NCI-H2227 treated with DMSO at 0.1 percent for 48 hours (cell line): ENCODE data around the gene MGLL.

Experiments
- DNase-seq: peaks from one replicate; lab custom pipeline; 2025; lab: John Stamatoyannopoulos, UW

The MGLL gene

DNA sequence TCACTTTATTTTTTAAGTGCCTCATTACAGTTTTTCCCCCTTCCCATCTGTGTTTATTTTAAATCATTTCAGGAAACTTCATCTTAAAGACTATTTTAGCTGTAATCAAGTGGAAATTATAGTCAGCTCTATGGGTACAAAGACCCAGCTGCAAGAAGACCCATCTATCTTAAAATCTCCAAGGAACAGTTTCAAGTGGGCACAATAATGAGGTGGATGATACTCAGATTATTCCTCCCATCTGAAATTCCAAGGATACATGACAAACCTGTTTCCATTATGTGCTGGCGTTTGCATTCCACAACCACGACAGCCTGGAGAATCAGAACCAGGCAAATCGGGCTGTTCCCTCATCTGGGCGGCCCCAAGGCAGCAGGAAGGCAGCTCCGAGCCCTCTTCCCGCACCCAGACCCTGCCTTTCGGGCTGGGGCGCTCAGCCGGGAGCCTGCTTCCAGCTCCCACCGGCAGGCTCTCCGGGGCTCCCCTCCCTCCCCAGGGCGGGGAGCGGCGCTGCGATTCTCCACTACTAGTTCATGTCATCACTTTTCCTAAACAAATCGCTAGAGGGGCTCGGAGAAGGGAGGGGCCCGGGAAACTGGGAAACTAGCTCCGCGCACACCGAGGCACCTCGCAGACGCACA, at the start of gene MGLL:
TSS of gene MGLL (minus strand) at position 475 of the 641 bp plus-strand sequence. CDS start at position 278, 197 bp downstream.
- DNase-seq: no peak

DNA sequence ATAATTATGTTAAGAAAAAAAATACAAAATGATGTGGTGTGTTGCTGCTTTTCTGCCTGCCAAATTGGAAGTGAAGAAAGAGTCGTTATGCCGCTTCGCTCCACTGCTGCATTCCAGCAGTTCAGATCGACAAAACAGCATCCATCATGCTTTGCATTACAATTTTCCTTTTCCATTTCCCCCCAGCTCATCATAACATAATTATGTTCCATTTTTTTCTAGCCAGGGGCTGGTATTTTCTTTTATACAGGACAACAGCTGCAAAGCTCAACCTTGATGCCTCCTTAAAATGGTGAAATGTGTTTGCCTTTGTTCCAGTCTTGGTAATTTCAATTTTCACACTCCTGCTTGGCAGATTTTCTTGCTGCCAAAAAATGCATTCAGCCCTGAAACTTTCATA, 47.8 kb upstream of the MGLL start:
- peak; percentile 26 for DNase-seq

DNA sequence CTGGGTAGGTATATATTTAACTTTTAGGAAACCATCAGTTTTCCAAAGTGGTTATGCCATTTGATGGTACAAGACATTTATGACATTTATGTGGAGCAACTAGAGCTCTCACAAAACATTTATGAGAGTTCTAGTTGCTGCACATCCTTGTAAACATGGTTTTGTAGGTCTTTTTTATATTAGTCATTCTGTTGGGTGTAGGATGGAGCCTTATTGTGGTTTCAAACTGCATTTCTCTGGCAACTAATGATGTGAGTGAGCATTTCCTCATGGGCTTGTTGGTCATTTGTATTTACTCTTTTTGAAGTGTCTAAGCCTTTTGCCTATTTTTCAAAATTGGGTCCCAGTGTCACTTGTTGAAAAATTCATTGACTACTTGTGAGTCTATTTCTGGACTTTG, 45.7 kb upstream of the MGLL start:
- no peak for DNase-seq

DNA sequence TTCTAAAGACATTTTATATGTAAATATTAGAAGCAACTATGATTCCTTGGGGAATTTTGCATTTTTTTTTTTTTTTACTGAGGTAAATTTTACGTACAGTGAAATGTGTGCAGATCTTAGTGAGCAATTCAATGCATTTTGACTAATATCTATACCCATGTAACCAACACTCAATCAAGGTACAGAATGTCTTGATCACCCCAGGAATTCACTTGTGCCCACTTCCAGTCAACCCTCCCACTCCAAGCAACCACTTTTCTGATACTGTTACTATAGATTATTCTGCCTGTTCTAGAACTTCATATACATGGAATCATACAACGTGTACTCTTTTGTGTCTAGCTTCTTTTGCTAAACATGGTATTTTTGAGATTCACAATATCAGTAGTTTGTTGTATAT, 45.1 kb upstream of the MGLL start:
- DNase-seq: no peak

DNA sequence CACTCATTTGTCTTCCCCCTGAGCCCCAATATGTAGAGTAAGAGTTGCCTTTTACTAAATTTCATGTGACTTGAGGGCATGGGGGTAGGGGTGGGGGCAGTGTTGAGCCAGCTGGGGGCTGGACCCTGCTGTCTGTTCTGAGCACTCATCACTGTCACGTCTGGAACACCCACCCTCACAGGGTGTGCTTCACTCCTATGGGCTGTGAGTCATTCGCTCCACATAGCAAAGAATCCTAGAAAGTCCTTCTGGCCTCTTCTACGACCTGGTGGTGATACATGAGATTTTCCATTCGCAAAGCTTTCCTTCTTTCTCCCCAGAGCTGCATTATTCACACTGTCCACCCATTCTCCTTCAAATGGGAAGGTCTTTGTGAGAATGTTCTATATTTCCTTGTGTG, 43.6 kb upstream of the MGLL start:
- DNase-seq: no peak

DNA sequence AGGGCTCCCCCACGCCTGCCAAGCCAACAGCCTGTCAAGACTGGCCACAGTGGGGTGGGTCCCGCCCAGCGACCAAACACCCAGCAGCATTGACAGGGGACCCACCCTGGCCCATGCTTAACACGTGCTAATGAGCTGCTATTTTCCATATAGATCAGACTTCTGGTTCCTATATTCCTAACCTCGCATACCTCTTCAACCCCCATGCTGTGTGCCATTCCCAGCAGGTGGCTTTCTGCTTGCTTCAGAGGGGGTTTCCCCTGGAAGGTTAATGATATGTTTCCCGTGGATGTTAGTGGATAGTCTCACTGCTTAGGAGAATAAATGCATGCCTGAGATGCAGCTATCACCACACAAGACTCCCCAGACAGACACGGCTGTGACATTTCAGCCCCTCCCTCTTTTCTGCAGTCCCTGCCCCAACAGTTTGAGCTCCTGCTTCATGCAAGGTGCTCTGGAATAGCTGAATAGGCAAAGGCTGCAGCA, 37.9 kb upstream of the MGLL start:
- DNase-seq: peak; percentile 64

DNA sequence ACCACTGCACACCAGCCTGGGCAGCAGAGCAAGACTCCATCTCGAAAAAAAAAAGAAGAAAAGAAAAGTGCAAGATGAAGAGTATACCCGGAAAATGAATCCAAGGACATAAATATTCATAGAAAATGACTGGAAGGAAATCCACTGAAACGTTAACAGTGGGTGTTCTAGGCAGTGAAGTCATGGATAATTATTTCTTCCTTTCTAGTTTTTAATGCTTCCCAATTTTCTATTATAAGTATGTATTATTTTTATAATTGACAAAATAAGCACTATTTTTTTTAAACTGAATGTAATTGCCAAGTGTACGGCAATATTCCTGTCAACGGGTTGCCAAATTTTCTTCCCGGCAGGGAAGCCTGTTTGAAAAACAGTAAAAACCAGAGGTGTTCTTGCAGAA, 37.4 kb upstream of the MGLL start:
- DNase-seq: peak; percentile 48

DNA sequence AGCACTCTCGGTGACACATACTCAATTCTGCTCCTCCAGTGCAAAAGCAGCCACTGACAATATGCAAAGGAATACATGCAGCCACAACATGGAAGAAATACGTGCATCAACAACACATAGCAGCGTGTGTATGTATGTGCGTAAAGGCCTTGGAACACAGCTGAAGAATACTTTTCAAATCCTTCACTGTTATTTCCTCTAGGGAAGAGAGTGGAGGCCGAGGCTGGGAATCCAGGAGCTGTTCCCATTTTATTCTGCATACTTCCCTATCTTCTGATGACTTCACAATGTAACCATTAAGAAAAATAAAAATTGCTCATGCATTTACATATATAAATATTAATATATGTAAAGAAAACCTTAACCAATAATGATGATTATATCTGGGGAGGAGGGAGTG, 36.6 kb upstream of the MGLL start:
- no peak for DNase-seq

DNA sequence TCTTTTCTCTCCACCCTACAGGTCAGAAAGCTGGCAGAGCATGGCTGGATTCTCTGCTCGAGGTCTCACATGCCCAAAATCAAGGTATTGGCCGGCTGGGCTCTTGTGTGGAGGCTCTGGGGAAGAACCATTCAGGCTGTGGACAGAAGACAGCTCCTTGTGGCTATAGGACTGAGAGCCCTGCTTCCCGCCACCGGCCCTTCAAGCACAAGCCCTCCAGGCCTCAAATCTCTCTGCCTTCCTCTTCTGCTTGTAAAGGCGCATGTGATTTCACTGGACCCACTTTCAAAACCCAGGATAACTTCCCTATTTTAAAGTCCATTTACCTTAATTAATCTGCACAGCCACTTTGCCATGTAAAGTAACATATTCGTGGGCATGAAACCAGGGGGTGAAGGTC, 36.2 kb upstream of the MGLL start:
- no peak for DNase-seq

DNA sequence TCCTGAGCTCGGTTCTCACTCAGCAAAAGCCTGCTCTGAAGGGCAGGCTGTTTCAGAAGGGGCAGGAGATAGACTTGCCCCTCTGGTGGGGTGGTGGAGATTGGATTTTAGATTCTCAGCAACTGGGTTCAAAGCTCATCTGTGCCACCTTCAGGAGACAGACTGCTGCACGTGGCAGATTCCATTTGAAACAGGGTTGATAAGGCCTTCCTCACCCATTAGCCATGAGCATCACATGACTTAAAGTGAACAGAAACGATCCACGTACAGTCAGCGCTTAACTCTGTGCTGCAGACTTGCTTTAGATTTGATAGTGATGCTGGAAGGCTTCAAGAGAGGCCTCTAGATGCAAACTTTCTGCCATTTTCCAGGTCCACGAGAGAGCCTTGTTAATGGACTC, 35.0 kb upstream of the MGLL start:
- DNase-seq: no peak

DNA sequence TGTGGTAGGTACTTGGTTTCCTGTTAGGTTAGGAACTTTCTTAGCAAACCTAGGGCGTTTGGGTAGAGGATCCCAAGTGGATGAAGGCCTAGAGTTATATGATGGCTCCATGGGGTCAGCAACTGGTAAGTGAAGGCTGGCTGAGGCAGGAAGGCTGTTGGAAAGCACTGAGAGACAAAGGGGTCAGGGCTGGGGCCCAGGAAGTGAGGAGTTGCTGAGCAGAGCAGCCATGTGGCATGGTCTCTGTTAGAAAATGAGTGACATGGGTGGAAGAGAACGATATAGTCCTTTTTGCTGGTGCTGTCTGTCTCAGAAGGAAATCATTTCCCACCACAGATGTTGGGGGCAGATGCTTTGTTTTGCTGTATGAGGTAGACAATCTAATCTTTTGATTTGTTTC, 34.5 kb upstream of the MGLL start:
- DNase-seq: no peak

DNA sequence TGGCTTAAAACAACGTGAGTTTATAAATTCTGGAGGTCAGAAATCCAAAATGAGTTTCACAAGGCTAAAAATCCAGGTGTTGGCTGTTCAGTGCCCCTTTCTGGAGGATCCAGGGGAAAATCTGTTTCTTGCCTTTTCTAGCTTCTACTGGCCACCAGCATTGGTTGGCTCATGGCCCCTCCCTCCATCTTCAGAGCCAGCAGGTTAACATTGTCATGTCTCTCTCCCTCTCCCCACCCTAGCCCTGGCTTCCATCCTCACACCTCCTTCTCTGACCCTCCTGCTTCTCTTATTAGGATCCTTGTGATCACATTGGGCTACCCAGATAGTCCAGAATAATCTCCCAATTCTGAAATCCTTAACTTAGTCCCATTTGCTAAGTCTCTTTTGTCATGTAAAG, 32.9 kb upstream of the MGLL start:
- no peak for DNase-seq

DNA sequence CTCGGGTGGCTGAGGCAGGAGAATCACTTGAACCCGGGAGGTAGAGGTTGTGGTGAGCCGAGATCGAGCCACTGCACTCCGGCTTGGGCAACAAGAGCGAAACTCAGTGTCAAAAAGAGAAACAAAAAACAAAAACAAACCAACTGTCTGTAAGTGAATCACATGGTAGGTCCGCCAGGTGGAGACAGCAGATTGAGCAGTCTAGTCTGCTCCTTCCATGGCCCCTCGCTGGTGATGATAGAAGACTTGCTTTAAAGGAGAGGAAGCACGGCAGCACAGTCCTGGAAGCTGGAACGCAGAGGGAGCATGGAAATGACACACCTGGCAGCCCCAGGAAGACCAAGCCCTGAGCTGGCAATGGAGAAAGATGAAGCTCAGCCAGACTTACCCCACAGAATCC, 31.4 kb upstream of the MGLL start:
- DNase-seq: no peak

DNA sequence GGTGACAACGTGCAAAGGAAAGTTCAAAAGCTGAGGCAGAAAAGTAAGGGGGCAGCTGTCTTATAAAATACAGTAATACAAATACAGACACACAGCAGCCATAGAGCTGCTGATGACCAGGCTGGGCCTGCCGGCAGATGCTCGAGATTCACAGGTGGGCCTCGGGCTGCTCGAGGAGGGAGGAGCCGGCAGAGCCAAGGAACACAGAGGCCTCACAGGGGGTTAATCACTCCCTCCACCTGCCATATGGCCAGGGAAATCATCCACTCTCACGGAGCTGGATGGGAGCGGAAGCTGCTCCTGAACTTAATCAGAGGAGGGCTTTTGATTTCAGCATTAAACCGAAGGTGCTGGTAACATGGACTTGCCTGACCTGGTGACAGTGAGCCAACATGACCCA, 29.6 kb upstream of the MGLL start:
- peak; percentile 12 for DNase-seq

DNA sequence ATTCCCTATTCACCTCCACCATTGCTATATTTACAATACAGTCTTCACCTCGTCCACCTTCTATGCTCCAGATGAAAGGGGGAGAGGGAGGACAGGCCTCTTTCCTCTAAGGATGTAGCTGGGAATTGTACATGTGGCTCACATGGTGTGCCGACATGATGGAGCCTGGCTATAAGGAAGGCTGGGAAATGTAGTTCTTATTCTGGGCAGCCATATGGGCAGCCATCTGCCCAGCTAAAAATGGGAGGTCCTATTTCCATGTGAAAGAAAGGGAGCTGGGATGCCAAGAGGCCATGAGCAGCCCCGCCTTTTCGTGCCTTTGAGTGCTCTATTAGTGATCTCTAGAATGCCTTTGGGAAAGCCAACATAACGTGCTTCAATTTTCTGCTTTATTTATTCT, 27.1 kb upstream of the MGLL start:
- peak; percentile 50 for DNase-seq

DNA sequence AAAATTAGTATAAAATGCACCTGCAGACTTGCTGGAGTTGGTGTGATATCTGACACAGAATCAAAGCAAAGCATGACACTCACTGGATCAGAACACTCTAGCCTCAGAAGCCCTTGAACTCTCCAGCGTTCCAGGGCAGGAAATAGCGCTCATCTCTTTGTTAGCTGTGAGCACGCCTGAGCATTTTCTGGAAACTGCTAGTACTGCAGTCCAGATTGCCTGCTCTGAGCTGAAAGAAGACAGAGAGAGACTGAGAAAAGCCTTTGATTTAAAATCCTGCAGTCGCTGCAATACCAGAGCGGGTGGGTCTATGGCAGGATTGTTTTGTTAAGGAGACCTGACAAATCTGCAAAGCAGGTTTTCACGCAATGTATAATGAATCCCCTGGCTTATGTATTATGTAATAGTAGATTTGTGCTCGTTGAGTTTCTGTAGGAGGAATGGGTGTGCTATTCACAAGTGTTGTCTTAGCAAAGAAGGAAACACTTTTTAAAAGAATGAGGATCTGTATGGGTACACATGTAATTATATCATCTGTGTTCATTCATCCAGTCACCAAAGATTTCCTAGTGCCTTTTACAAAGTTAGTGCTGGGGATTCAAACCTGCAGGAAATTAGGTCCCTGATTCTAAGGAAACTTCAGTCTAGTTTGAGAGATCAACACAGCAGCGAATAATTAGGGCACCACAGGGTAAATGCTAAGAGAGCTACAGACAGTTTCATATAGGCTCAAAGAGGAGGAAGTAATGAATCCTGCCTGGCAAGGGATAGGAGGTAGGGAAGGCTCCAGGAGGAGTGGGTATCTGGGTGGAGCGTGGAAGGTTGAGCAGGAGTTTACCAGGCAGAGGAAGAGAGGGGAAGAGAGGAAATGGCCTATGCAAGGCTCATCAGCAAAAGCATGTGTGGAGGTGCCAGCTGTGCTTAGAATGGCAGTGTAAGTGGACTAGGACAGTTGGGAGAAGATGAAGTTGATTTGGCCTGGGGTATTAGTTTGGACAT, 26.1 kb upstream of the MGLL start:
- DNase-seq: no peak

DNA sequence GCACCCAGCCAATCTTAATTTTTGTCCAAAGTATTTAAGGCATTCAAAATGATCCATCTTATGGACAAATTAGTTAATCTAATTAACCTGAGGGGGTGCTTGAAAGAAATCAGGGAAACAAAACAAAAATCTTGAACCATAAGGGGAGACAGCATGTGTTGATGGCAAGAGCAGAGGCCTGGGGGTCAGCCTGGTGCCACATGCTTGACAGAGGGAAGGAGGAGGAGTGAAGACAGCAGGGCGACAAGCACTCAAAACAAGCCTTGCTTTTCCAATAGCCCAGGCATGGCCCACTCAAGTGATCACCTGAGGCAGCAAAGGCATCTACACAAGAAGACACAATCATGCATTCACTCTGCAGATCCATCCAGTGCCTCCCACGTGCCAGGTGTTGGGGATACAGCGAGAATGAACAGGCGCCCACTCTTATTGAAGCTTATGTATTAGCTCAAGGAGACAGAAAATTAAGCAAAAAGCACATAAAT, 25.0 kb upstream of the MGLL start:
- DNase-seq: no peak

DNA sequence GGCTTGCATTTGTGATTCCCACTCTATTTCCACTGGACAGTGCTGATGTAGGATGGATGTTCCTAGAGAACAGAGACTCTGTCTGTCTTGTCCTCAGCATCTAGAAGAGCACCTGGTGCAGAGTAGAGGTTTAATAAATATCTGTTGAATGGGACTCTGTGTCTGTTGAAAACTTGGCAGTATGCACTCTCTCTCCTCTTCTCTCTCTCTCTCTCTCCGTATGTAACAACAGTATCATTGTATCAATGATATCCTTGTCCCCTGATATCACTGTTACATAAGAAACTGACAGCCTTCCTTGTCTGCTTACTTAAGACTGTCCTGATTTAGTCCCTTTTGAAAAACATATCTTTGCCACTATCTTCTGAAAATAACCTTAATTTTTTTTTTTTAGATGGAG, 24.3 kb upstream of the MGLL start:
- no peak for DNase-seq

DNA sequence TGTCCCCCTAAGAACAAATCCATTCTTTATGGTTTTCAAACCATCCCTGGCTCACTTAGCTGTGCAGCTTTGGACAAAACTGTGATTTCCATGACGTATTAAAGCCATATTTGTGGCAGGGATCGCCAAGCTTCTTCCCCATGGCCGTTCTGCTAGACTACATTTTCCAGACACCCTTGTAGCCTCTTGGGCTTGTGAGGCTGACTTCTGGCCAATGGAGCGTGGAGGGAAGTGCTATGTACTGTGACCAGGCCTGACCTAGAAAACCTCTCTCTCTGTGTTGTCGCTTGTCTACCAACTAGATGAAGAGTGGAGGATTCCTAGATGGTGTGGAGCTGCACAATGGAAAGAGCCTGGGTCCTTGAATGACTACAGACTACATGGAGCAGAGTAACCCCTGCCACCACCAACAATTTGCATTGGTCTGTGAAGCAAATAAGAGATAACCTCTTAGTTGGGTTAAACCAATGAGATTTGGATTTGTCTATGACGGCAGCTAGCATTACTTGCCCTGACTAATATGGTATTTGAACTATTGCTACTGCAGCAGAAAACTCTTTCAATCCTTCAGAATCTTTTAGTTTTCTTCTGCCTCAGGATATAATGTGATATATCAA, 22.1 kb upstream of the MGLL start:
- DNase-seq: no peak

DNA sequence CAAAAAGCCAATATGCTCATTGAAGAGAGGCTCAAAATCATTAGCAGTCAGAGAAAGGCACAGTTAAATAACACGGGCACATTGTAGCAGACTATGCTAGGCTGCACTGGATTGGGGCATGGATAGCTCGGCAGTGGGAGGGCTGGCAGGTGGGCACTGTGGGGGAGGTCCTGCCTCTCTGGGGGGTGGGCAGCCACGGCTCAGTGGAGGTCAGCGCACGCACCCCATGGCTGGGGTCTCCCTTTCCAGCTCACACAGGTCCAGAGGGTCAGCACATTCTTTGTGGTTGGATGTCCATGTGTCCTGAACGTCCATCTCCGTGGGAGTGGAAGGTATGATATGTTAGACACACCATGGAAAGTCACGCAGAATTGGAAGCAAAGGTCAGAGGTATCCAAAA, 18.4 kb upstream of the MGLL start:
- DNase-seq: no peak

DNA sequence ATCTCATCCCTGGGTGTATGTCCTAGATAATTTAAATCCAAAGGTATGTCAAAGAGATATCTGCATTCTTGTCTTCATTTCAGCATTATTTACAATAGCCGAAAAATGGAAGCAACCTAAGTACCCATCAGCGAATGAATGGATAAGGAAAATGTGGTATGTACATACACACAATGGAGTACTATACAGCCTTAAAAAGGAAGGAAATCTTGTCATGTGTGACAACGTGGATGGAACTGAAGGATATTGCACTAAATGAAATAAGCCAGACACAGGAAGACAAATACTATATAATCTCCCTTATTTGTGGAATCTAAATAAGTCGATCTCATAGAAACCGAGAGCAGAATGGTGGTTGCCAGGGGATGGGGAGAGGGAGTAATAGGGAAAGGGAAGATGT, 16.8 kb upstream of the MGLL start:
- no peak for DNase-seq

DNA sequence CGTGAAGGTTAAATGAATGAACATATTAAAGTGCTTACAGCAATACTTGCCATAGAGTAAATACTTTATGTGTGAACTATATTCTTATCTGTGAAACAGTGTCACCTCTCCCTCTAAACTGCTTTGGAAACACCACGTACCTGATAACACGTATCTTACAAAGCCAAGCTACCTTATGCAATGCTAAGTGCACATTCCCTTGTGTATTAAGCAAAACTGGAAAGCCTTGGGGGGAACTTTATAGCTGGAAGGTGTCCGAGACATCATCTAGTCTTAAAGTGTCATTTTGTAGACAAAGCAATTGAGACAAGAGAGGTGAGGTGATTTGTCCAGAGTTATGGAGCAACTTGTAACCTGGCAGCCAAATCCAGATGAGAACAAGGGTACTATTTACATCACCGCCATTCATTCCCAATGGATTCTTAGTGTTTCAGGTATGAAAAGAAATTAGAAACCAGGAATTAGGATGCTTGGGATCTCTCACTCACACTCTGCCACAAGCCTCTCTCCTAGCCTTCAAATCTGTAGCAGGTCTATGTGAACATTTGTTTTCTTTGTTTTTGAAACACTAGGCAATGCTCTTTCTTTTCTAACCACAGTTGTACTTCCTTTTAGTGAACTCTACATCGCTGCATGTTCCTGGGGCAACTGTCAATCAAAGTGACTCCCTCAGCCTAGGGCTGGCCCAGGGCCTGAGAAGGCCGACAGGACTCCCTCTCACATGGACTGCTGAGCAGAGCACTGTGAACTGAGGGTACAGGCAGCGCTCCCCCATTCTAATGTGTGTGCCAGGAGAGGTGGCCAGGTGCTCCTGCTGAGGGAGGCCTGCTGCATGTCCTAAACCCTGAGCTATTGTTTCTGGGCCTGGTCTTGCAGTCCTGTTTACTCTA, 13.9 kb upstream of the MGLL start:
- no peak for DNase-seq
